HCT116 (cell line): Measurements from ENCODE around the gene TPPP3. TPM values are rescaled to one million over a fixed set of nuclear protein-coding genes. Genes with fewer than 3 reads are reported as not detected.

ENCODE experiments used
- ATAC-seq: fragments of 200-7000 bp; cut with Tn5 transposase; 2 replicates; pipeline ENCODE4 v1.9.1; 2020; ENCODE audit warnings: mild to moderate bottlenecking, moderate library complexity
- BruUV-seq: library from RNA; stranded (reverse); fragments of 400-500 nt; replicated peaks from 2 replicates; lab custom pipeline; 2021; lab: Mats Ljungman, UMichigan
- CTCF ChIA-PET: fragments of 300-600 bp; sonication (Branson Sonifier 250); formaldehyde crosslinking; loops from one replicate; lab custom pipeline; 2021; ENCODE audit warnings: antibody characterized with exemption; lab: Charles Lee
- POLR2A ChIA-PET: fragments of 300-600, 350-600 bp; sonication (Branson Sonifier 250); formaldehyde crosslinking; loops from one replicate; lab custom pipeline; 2021; ENCODE audit warnings: antibody characterized with exemption; lab: Charles Lee
- RAD21 ChIA-PET, 2 experiments: fragments of 300-600 bp; sonication (Branson Sonifier 250); formaldehyde crosslinking; loops; one replicate each; lab custom pipeline; 2023; ENCODE audit warnings: low total read pairs in 2 of 2; ENCODE audit not compliant: uncharacterized antibody in 2 of 2, unreplicated experiment in 2 of 2, low non-redundant PET in 1 of 2; lab: Charles Lee
- DNase-seq: peaks from one replicate; pipeline ENCODE4 v3.0.0-alpha.2; 2010; ENCODE audit warnings: low read depth, low spot score
- H2AFZ ChIP-seq: fragments of 200-600 bp; shearing (Covaris generic), sonication (generic); 2 replicates; pipeline ENCODE4 v1.6.1; 2017; ENCODE audit warnings: low read depth, mixed run types, mixed read lengths, antibody characterized with exemption, low read length; ENCODE audit not compliant: poor library complexity, severe bottlenecking
- H3K27ac ChIP-seq: 2 replicates; pipeline ENCODE4 v1.5.1; 2012; ENCODE audit warnings: low read depth, low read length
- H3K27me3 ChIP-seq: fragments of 200-600 bp; sonication (generic); 2 replicates; pipeline ENCODE4 v1.6.1; 2016; ENCODE audit warnings: mixed run types, low read length, mixed read lengths; ENCODE audit not compliant: insufficient read depth
- H3K36me3 ChIP-seq, 2 experiments: fragments of 200-500 bp in 1 of 2; fragments of 200-600 bp in 1 of 2; sonication (Bioruptor generic) in 1 of 2; sonication (generic) in 1 of 2; 2 replicates each; pipeline versions ENCODE4 v1.5.1 to v1.6.1; 2014 to 2016; ENCODE audit warnings: low read length in 2 of 2, inconsistent platforms in 1 of 2, mixed read lengths in 1 of 2, mixed run types in 1 of 2; ENCODE audit not compliant: insufficient read depth in 2 of 2, control insufficient read depth in 1 of 2
- H3K4me1 ChIP-seq, 2 experiments: fragments of 200-600 bp in 1 of 2; sonication (generic) in 1 of 2; 2 replicates each; pipeline versions ENCODE4 v1.5.1 to v1.6.1; 2012 to 2017; ENCODE audit warnings: low read length in 2 of 2, inconsistent platforms in 1 of 2, mild to moderate bottlenecking in 1 of 2, mixed read lengths in 1 of 2, mixed run types in 1 of 2, moderate library complexity in 1 of 2; ENCODE audit not compliant: insufficient read depth in 2 of 2, control insufficient read depth in 1 of 2
- H3K4me2 ChIP-seq: fragments of 200-600 bp; sonication (generic); 2 replicates; pipeline ENCODE4 v1.6.1; 2017; ENCODE audit warnings: mixed run types, low read length, mixed read lengths
- H3K4me3 ChIP-seq, 2 experiments: fragments of 200-600 bp in 1 of 2; sonication (generic) in 1 of 2; replicated peaks in 1 of 2; 2 replicates each; pipeline ENCODE4 v1.5.1; 2011 to 2016; ENCODE audit warnings: low read length in 2 of 2, control low read depth in 1 of 2, low read depth in 1 of 2, mild to moderate bottlenecking in 1 of 2, mixed read lengths in 1 of 2, mixed run types in 1 of 2
- H3K79me2 ChIP-seq: fragments of 200-600 bp; sonication (generic); 2 replicates; pipeline ENCODE4 v1.6.1; 2017; ENCODE audit warnings: mild to moderate bottlenecking, mixed run types, low read length, moderate library complexity, mixed read lengths; ENCODE audit not compliant: insufficient read depth
- H3K9ac ChIP-seq: fragments of 200-600 bp; sonication (generic); 2 replicates; pipeline ENCODE4 v1.6.1; 2016; ENCODE audit warnings: low read length, mixed read lengths
- H3K9me2 ChIP-seq: fragments of 200-600 bp; sonication (generic), shearing (Covaris generic); 2 replicates; pipeline ENCODE4 v1.6.1; 2017; ENCODE audit warnings: mixed run types, mild to moderate bottlenecking, moderate library complexity; ENCODE audit not compliant: insufficient read depth
- H3K9me3 ChIP-seq, 2 experiments: fragments of 200-500 bp in 1 of 2; fragments of 200-600 bp in 1 of 2; sonication (Bioruptor generic) in 1 of 2; sonication (generic) in 1 of 2; 2 replicates each; pipeline ENCODE4 v1.6.1; 2014 to 2017; ENCODE audit warnings: low read length in 2 of 2, mixed read lengths in 2 of 2, inconsistent platforms in 1 of 2, low read depth in 1 of 2, mild to moderate bottlenecking in 1 of 2, mixed run types in 1 of 2, moderate library complexity in 1 of 2; ENCODE audit not compliant: control insufficient read depth in 1 of 2, insufficient read depth in 1 of 2
- H4K20me1 ChIP-seq: fragments of 200-600 bp; sonication (generic), shearing (Covaris generic); 2 replicates; pipeline ENCODE4 v1.6.1; 2017; ENCODE audit warnings: mixed run types, mild to moderate bottlenecking, moderate library complexity; ENCODE audit not compliant: insufficient read depth
- CTCF ChIP-seq, 3 experiments: fragments of 200-600 bp in 1 of 3; sonication (generic) in 1 of 3; IDR thresholded peaks in 2 of 3; conservative IDR thresholded peaks in 1 of 3; 2 replicates each; pipeline ENCODE4 v1.5.1; 2012 to 2017; ENCODE audit warnings: low read depth in 2 of 3, low read length in 2 of 3, antibody characterized with exemption in 1 of 3, borderline replicate concordance in 1 of 3, control low read depth in 1 of 3, mild to moderate bottlenecking in 1 of 3, mixed read lengths in 1 of 3, mixed run types in 1 of 3, moderate library complexity in 1 of 3; ENCODE audit not compliant: insufficient read depth in 1 of 3
- EZH2 ChIP-seq: fragments of 200-600 bp; sonication (generic); IDR thresholded peaks from 2 replicates; pipeline ENCODE4 v1.6.1; 2017; ENCODE audit warnings: antibody characterized with exemption, mixed run types
- RAD21 ChIP-seq: IDR thresholded peaks from 2 replicates; pipeline ENCODE4 v1.6.1; 2012; ENCODE audit warnings: low read depth, mild to moderate bottlenecking
- TCF7L2 ChIP-seq: IDR thresholded peaks from 2 replicates; pipeline ENCODE4 v1.7.0; 2011; ENCODE audit warnings: borderline replicate concordance, inconsistent platforms; ENCODE audit not compliant: insufficient read depth, insufficient read length; ENCODE audit errors: extremely low read depth
- YY1 ChIP-seq: IDR thresholded peaks from 2 replicates; pipeline ENCODE4 v1.6.1; 2011; ENCODE audit warnings: low read length, low read depth, moderate library complexity, mild to moderate bottlenecking; ENCODE audit not compliant: insufficient replicate concordance; ENCODE audit errors: extremely low read depth
- ZNF274 ChIP-seq: fragments of 200-500 bp; sonication (Bioruptor generic); IDR thresholded peaks from 2 replicates; pipeline ENCODE4 v1.6.1; 2014; ENCODE audit warnings: mild to moderate bottlenecking, low read depth, low read length, inconsistent platforms
- intact Hi-C: fragments of 100-400 bp; cut with micrococcal nuclease; formaldehyde crosslinking; loops from 2 replicates; pipeline ENCODE4 v1.10.0; 2022
- total RNA-seq: library from RNA; stranded (reverse); gene quantifications from one replicate; pipeline ENCODE4 v1.2.1, GENCODE V29; 2021; ENCODE audit not compliant: unreplicated experiment

TPPP3 gene
- total RNA-seq, 1 experiment from 2014 or later, result 1.2 TPM

GRCh38 chr16:67384778-67385510 is 8.4 kb downstream of the TPPP3 start:
- Histone ChIP-seq H3K27me3 (no peaks in the 10 kb centered on the region), H3K36me3 (no peaks in the 10 kb centered on the region), H3K4me2 (no peak overlapping the region), H4K20me1 (no peaks in the 10 kb centered on the region), H3K27ac (no peak overlapping the region), H3K9ac (no peak overlapping the region), H3K4me1 (no peaks in the 10 kb centered on the region), H2AFZ (no peak overlapping the region), H3K79me2 (no peaks in the 10 kb centered on the region), H3K9me3 (no peaks in the 10 kb centered on the region), H3K9me2 (no peaks in the 10 kb centered on the region), H3K4me3 (no peak overlapping the region)
- no peak for DNase-seq
- intact Hi-C loops, result no loop called here
- ATAC-seq, result no peak
- ChIA-PET POLR2A (no interaction called here), CTCF (no interaction called here), RAD21 (no interaction called here)
- TF ChIP-seq YY1 (no peak), ZNF274 (no peak)
- BruUV-seq, result no TSS peak

GRCh38 chr16:67383284-67383683 is 10.0 kb downstream of the TPPP3 start:
- ChIA-PET CTCF (interaction anchor here (1.4 kb wide), 1 partner anchor 10 kb away, joined by 3 read pairs; no protein-coding TSS in a partner anchor), RAD21 (no interaction called here), POLR2A (interaction anchor here (1.1 kb wide), 1 partner anchor 136 kb away, joined by 3 read pairs; the partner anchor contains the start of gene FHOD1)
- BruUV-seq, result no TSS peak
- H3K9me2 ChIP-seq, result no peaks in the 10 kb centered on the region
- H3K4me2 ChIP-seq, result no peak overlapping the region
- no peak overlapping the region for H3K9ac ChIP-seq
- H2AFZ ChIP-seq, result no peak overlapping the region
- H3K27me3 ChIP-seq, result no peaks in the 10 kb centered on the region
- H3K4me1 ChIP-seq, result no peaks in the 10 kb centered on the region
- no peak overlapping the region for H3K4me3 ChIP-seq
- no peaks in the 10 kb centered on the region for H3K79me2 ChIP-seq
- TF ChIP-seq EZH2 (no peak), CTCF (IDR thresholded peaks at IDR 0.05 in 2 of 3, conservative IDR thresholded peaks at IDR 0.05 in 1 of 3; ENCODE audit: borderline replicate concordance in 1 of 3, insufficient read depth in 1 of 3, low read depth in 2 of 3, low read length in 2 of 3) (no peak), RAD21 (no peak), TCF7L2 (no peak)
- H3K36me3 ChIP-seq, result no peaks in the 10 kb centered on the region
- ATAC-seq, result no peak
- no peak for DNase-seq
- H3K27ac ChIP-seq, result no peak overlapping the region
- no peaks in the 10 kb centered on the region for H3K9me3 ChIP-seq
- intact Hi-C loops, result no loop called here
- no peaks in the 10 kb centered on the region for H4K20me1 ChIP-seq
